Kidney epithelial cell (primary cell): ENCODE results near the gene TRAPPC3. TPM values are rescaled to one million over a fixed set of nuclear protein-coding genes. Genes with fewer than 3 reads are reported as not detected.
A peak's percentile ranks its signal among the peaks of the same experiment; 100 is the strongest.

ENCODE experiments used
- DNase-seq: peaks from one replicate; pipeline ENCODE4 v3.0.0-alpha.2; 2010; ENCODE audit warnings: low read depth
- H3K27me3 ChIP-seq: 2 replicates; pipeline ENCODE4 v1.6.0; 2011; ENCODE audit warnings: low read length; ENCODE audit not compliant: control insufficient read depth, insufficient read depth
- H3K36me3 ChIP-seq: 2 replicates; pipeline ENCODE4 v1.5.1; 2011; ENCODE audit warnings: low read length; ENCODE audit not compliant: control insufficient read depth, insufficient read depth
- H3K4me3 ChIP-seq: 2 replicates; pipeline ENCODE4 v1.5.1; 2011; ENCODE audit warnings: low read depth, mild to moderate bottlenecking, control low read depth, low read length
- total RNA-seq: library from RNA; depleted of rRNA; stranded (reverse); fragments of >200 nt; gene quantifications from 2 replicates; pipeline ENCODE4 v1.2.3, GENCODE V29; 2015
- TF ChIP-seq, protein P1 (sequence below): IDR thresholded peaks from 2 replicates; pipeline ENCODE4 v1.5.1; 2011; ENCODE audit warnings: mild to moderate bottlenecking, moderate library complexity, low read length, control low read depth, inconsistent platforms; ENCODE audit not compliant: insufficient read depth, poor library complexity, severe bottlenecking

Gene TRAPPC3
- total RNA-seq, 1 donor from 2014 or later: 105 TPM

DNA sequence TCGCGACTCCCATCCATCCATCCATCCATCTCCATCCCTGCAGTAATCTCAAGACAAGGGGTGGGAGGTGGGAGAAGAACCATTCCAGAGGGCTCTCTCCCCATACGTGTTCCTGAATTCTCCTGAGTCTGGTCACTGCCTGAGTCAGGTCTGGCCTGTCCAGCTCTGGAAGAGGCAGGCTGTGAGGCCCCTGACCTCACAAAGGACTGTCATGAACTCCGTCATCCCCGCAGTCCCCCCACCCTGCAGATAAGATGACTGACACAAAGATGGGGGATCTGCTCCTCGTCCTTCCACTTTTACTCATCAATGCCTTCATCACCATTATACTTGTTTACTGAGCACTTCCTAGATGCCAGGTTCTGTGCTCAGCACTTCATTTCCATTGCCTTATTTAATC is 5.0 kb upstream of the TRAPPC3 start:
- no peak for DNase-seq
- TF ChIP-seq, protein P1, sequence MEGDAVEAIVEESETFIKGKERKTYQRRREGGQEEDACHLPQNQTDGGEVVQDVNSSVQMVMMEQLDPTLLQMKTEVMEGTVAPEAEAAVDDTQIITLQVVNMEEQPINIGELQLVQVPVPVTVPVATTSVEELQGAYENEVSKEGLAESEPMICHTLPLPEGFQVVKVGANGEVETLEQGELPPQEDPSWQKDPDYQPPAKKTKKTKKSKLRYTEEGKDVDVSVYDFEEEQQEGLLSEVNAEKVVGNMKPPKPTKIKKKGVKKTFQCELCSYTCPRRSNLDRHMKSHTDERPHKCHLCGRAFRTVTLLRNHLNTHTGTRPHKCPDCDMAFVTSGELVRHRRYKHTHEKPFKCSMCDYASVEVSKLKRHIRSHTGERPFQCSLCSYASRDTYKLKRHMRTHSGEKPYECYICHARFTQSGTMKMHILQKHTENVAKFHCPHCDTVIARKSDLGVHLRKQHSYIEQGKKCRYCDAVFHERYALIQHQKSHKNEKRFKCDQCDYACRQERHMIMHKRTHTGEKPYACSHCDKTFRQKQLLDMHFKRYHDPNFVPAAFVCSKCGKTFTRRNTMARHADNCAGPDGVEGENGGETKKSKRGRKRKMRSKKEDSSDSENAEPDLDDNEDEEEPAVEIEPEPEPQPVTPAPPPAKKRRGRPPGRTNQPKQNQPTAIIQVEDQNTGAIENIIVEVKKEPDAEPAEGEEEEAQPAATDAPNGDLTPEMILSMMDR: no peak
- no peaks in the 10 kb centered on the region for H3K36me3 ChIP-seq
- no peaks in the 10 kb centered on the region for H3K27me3 ChIP-seq
- no peak overlapping the region for H3K4me3 ChIP-seq

DNA sequence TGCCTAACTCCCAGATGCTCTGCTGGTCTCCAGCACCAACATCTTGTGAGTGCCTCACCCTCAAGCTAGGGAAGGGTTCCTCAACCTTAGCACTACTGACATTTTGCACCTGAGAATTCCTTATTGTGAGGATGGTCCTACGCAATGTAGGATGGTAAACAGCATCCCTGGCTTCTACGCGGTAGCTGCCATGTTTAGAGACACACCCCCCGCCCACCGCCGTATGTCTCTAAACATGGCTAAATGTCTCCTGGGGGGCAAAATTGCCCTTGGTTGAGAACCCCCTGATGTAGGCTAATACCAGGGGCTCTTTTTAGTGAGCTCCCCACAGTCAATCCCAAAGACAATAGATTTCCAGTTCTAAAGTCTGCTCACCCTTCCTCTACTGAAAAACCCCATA is 4.2 kb upstream of the TRAPPC3 start:
- TF ChIP-seq, protein P1: no peak
- Histone ChIP-seq H3K36me3 (no peaks in the 10 kb centered on the region), H3K27me3 (no peaks in the 10 kb centered on the region), H3K4me3 (no peak overlapping the region)
- DNase-seq: no peak

DNA sequence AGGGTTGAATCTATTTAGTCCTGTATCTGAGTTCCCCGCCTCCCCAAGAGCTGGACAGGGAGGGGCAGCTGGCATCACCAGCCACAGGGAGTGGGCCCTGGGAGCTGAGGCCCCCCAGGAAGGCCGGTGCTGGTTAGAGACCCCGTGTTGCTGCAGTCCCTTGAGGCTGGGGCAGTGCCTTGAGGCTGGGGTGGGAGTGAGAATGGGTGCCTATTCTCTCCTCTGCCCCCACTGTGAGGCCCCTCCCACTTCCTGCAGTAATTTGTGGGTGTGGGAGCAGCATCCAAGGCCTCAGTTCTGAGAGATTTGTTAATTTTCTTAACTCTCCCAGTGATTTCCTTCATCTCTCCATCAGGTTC is 2.5 kb upstream of the TRAPPC3 start:
- TF ChIP-seq, protein P1: no peak
- no peak overlapping the region for H3K4me3 ChIP-seq
- no peaks in the 10 kb centered on the region for H3K27me3 ChIP-seq
- no peak for DNase-seq
- no peaks in the 10 kb centered on the region for H3K36me3 ChIP-seq

DNA sequence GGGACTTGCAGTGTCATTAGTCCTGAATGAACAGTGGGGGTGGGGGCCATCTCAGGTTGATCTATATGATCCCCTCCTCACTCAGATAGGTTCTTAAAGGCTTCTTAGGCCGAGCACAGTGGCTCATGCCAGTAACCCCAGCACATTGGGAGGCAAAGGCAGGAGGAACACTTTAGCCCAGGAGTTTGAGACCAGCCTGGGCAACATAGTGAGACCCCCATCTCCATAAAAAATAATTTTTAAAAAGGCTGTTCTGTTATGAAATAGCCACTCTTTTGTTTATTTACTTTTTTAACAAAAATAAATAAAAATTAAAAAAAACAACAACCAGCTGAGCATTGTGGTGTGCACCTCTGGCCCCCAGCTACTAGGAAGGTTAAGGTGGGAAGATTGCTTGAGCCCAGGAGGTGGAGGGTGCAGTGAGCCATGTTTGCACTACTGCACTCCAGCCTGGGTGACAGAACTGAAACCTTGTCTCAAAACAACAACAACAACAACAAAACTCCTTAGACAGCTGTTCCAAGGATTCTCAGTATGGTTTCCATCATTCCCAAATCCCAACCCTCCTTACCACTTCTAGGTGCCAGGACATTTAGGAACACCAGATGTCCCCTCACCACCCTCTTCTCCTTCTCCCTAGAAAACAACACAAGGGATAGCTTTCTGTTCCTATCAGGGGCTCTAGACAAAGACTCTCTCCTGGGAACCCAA is 2.0 kb upstream of the TRAPPC3 start:
- TF ChIP-seq, protein P1: no peak
- DNase-seq: no peak
- Histone ChIP-seq H3K27me3 (no peaks in the 10 kb centered on the region), H3K36me3 (no peaks in the 10 kb centered on the region), H3K4me3 (no peak overlapping the region)

DNA sequence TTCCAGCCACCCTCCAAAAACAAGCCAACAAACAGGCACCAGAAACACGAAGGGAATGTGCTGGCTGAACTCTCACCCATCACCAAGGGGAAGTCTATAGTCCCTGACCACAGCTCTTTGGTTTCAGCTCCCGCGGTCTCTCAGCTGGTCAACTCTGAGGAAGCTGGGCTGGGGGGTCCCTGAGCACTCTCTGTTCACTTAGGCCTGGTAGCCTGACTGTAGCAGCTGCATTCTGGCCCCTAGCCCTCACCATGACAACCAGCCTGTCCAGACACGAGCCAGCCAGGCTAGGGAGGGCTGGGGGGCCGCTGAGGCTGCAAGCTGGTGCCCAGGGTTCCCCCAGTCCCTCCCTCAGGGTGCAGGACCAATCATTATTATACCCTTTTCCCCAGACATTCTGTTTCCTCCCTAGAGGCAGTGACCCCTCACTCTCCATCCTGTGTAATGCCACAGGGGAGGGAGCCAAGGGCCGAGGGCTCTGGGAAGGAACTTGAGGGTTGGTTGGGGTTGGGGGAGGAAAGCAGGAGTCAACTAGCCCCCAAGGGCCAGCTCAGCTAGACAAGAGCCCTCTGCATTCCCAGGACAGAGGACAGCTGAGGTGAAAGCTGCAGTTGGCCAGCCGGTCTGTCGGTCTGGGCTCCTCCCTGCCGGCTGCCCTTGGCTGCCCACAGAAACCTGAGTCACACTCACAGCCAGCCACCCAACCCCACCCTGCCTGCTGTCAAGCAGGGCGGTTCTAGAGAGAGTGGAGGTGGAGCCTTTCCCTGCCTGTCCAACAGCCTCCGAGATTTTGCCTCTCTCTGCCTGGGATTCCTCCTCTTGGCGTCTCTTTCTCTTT is 1.2 kb upstream of the TRAPPC3 start:
- H3K4me3 ChIP-seq: no peak overlapping the region
- no peaks in the 10 kb centered on the region for H3K36me3 ChIP-seq
- no peaks in the 10 kb centered on the region for H3K27me3 ChIP-seq
- DNase-seq: peak; percentile 94
- TF ChIP-seq, protein P1: no peak
